ENCODE results near the gene AGAP3. TPM values are rescaled to one million over a fixed set of nuclear protein-coding genes. Genes with fewer than 3 reads are reported as not detected.

AGAP3 gene
- total RNA-seq, 2 donors from 2014 or later, result 50.8 to 79.2 TPM

DNA sequence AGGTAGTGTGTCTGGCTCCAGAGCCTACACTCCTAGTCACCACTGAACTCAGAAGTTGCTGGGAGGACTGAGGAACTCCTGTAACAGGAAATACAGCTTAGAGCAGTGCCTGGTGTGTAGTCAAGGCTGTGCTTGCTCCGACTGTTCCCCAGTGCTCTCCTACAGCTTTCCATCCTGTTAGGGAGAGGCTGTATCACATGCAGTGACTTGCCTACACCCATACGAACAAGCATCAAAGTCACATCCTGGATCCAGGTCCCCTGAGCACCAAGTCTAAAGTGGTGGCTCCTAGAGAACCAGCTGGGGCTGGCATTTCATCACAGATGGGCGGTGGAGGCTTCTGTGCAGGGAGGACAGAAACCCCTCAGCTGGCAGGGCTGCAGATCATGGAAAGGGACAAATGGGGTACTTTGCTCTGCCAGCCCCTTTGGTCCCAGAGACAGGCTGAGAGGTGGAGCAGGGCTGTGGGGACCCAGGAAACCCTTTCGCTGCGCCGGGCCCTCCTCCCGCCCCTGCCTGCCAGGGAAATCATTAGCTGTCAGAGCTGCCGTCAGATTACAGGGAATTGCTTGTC is 93.1 kb downstream of the AGAP3 start:
- no peak overlapping the region for H3K9ac ChIP-seq (ENCODE audit: low read depth in 2 of 2, low read length in 2 of 2)
- no peaks in the 10 kb centered on the region for H3K36me3 ChIP-seq
- no peak overlapping the region for H3K27ac ChIP-seq
- no peak overlapping the region for H3K4me3 ChIP-seq
- H3K4me1 ChIP-seq, result no peaks in the 10 kb centered on the region
- TF ChIP-seq CTCF (IDR thresholded peaks at IDR 0.05), result no peak
- intact Hi-C loops (cut with DNase I), result no loop called here
- H3K9me3 ChIP-seq, result no peaks in the 10 kb centered on the region
- H3K27me3 ChIP-seq, result no peaks in the 10 kb centered on the region
- no peak for DNase-seq

- Histone ChIP-seq H3K4me3 (no peak overlapping the region), H3K4me1 (no peaks in the 10 kb centered on the region), H3K36me3 (no peaks in the 10 kb centered on the region), H3K27me3 (no peaks in the 10 kb centered on the region), H3K9ac (ENCODE audit: low read depth in 2 of 2, low read length in 2 of 2) (no peak overlapping the region), H3K9me3 (no peaks in the 10 kb centered on the region), H3K27ac (no peak overlapping the region)
- no peak for TF ChIP-seq CTCF (IDR thresholded peaks at IDR 0.05)
- no peak for DNase-seq
- intact Hi-C loops (cut with DNase I), result no loop called here
These were observed 93.7 kb downstream of the AGAP3 start for GRCh38 chr7:151179946-151180345.

DNA sequence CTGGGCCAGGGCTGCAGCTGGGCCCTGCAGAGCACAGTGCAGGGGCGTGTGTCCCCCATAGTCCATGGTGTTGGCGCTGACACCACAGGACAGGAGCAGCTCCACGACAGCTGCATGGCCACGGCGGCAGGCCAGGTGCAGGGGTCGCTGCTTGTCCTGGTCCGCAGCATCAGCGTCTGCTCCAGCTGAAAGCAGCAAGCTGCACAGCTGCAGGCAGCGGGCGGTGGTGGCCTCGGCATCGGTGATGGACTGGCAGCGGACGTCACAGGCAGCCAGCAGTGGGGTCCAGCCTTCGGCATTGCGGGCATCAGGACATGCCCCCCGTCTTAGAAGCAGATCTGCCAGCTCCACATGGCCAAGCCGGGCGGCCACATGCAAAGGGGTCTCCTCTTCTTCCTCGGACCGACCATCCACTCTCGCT is 94.7 kb downstream of the AGAP3 start:
- TF ChIP-seq CTCF (IDR thresholded peaks at IDR 0.05), result no peak
- Histone ChIP-seq H3K9ac (ENCODE audit: low read depth in 2 of 2, low read length in 2 of 2) (no peak overlapping the region), H3K9me3 (no peaks in the 10 kb centered on the region), H3K4me3 (no peak overlapping the region), H3K36me3 (no peaks in the 10 kb centered on the region), H3K4me1 (no peaks in the 10 kb centered on the region), H3K27ac (no peak overlapping the region), H3K27me3 (no peaks in the 10 kb centered on the region)
- no peak for DNase-seq
- intact Hi-C loops (cut with DNase I), result no loop called here

DNA sequence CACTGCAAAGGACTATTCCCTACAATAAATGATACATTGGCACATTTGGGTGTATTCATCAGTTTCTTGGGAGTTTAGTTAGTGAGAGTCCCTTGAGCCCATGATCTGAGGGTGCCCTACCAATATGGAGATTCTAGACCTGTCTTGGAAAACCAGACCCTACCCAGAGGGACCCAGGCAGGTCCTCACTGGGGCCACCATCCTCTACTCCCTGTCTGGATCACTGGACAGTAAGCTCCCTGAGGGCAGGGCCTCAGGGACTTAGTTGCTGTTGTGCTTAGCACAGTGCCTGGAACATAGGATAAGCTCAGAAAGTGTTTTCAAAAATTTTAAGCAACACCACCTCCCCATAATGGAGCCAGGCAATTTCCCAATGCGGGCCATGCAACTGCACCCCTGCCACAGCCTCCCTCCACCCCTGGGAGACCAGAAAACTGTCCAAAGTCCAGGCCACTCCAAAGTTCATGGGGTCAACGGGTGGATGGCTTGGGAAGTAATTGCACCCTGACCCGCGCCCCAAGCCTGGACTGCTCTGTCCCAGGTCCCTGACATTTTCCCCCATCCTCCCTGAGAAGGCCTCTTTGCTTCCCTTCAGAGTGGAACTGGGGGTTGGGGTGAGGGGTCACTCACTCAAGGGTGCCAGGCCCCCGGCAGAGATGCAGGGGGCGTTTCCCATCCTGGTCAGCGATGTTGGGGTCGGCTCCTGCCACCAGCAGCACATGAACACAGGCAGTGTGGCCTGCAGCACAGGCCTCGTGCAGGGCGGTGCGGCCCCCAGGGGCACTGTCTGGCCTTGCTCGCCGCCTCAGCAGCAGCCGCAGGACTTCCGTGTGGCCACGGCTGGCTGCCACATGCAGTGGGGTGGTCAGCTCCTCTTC is 99.7 kb downstream of the AGAP3 start:
- Histone ChIP-seq H3K27ac (no peak overlapping the region), H3K9ac (ENCODE audit: low read depth in 2 of 2, low read length in 2 of 2) (no peak overlapping the region), H3K27me3 (no peaks in the 10 kb centered on the region), H3K4me3 (no peak overlapping the region), H3K36me3 (no peaks in the 10 kb centered on the region), H3K4me1 (no peaks in the 10 kb centered on the region), H3K9me3 (no peaks in the 10 kb centered on the region)
- TF ChIP-seq CTCF (IDR thresholded peaks at IDR 0.05), result no peak
- intact Hi-C loops (cut with DNase I), result no loop called here
- no peak for DNase-seq

- H3K27ac ChIP-seq, result no peak within 1 kb of the TSS
- H3K36me3 ChIP-seq, result no peaks in the 10 kb centered on the region
- no peaks in the 10 kb centered on the region for H3K27me3 ChIP-seq
- H3K4me1 ChIP-seq, result no peaks in the 10 kb centered on the region
- H3K9ac ChIP-seq (ENCODE audit: low read depth in 2 of 2, low read length in 2 of 2), result no peak within 1 kb of the TSS
- H3K9me3 ChIP-seq, result no peaks in the 10 kb centered on the region
- no peak for TF ChIP-seq CTCF (IDR thresholded peaks at IDR 0.05)
- intact Hi-C loops (cut with DNase I), result no loop called here
- no peak within 1 kb of the TSS for H3K4me3 ChIP-seq
- no peak for DNase-seq
These were observed 100.5 kb downstream of the AGAP3 start, which contains the start of gene ASB10 for GRCh38 chr7:151186640-151187408. TSS of gene ASB10 (minus strand) at chr7:151187250. CDS start at chr7:151187130, 120 bp downstream.

Measured in colonic mucosa (tissue), 4 donors.